HG03135 (cell line): ENCODE data around the gene SLC35B1.

Experiments used
- ATAC-seq: cut with Tn5 transposase; IDR thresholded peaks from one replicate; pipeline ENCODE4 v1.9.1; 2021; ENCODE audit warnings: mild to moderate bottlenecking, moderate library complexity; ENCODE audit not compliant: unreplicated experiment

The SLC35B1 gene

GRCh38 chr17:49700960-49701359 lies 6.8 kb downstream of the SLC35B1 start:
- no peak for ATAC-seq

- no peak for ATAC-seq
Measured at GRCh38 chr17:49699966-49700575, 7.7 kb downstream of the SLC35B1 start.

- ATAC-seq = no peak
Measured at GRCh38 chr17:49698005-49698404, 9.8 kb downstream of the SLC35B1 start.

- ATAC-seq = no peak
Measured at GRCh38 chr17:49696233-49696761, 11.5 kb downstream of the SLC35B1 start.

- no peak for ATAC-seq
Measured at GRCh38 chr17:49695698-49696232, 12.0 kb downstream of the SLC35B1 start.

GRCh38 chr17:49694847-49695697 lies 12.7 kb downstream of the SLC35B1 start:
- no peak for ATAC-seq

GRCh38 chr17:49692751-49693150 lies 15.0 kb downstream of the SLC35B1 start:
- ATAC-seq = no peak

- no peak for ATAC-seq
Measured at GRCh38 chr17:49691677-49692191, 16.0 kb downstream of the SLC35B1 start.

- no peak for ATAC-seq
Measured at GRCh38 chr17:49691086-49691676, 16.6 kb downstream of the SLC35B1 start.

- ATAC-seq = no peak
Measured at GRCh38 chr17:49690256-49690655, 17.5 kb downstream of the SLC35B1 start.

GRCh38 chr17:49688848-49689247 lies 18.9 kb downstream of the SLC35B1 start:
- no peak for ATAC-seq

GRCh38 chr17:49687878-49688491 lies 19.8 kb downstream of the SLC35B1 start:
- ATAC-seq = no peak

GRCh38 chr17:49681106-49681979 lies 26.4 kb downstream of the SLC35B1 start:
- ATAC-seq = no peak

GRCh38 chr17:49680314-49680713 lies 27.4 kb downstream of the SLC35B1 start:
- ATAC-seq = no peak

- peak; percentile 83 for ATAC-seq
Measured at GRCh38 chr17:49677933-49678847, 29.6 kb downstream of the SLC35B1 start, which contains the start of gene SPOP. SPOP (minus strand) TSS chr17:49678097; CDS start chr17:49622810, 55,287 bp downstream.

- ATAC-seq = peak; percentile 41
Measured at GRCh38 chr17:49677134-49677932, 30.4 kb downstream of the SLC35B1 start.

GRCh38 chr17:49676276-49676868 lies 31.4 kb downstream of the SLC35B1 start:
- peak; percentile 54 for ATAC-seq
